K562 (cell line): Measurements from ENCODE around the gene PUSL1. TPM values are rescaled to one million over a fixed set of nuclear protein-coding genes. Genes with fewer than 3 reads are reported as not detected.

Experiments used
- ATAC-seq: fragments of 200-7000 bp; cut with Tn5 transposase; 3 replicates; pipeline ENCODE4 v1.9.1; 2020; ENCODE audit warnings: moderate library complexity
- Bru-seq: library from RNA; stranded (reverse); fragments of 400-500 nt; gene quantifications from one replicate; lab custom pipeline; 2021; lab: Mats Ljungman, UMichigan
- BruChase-seq, 2 experiments: library from RNA; stranded (reverse); fragments of 400-500 nt; gene quantifications; one replicate each; lab custom pipeline; 2021; lab: Mats Ljungman, UMichigan
- BruUV-seq: library from RNA; stranded (reverse); fragments of 400-500 nt; replicated peaks from 2 replicates; lab custom pipeline; 2021; lab: Mats Ljungman, UMichigan
- CTCF ChIA-PET: fragments of 300-600 bp; formaldehyde crosslinking; extraction: SDS; loops from one replicate; lab custom pipeline; 2021; ENCODE audit warnings: low intra/inter-chr PET ratio; lab: Yijun Ruan, JAX
- POLR2A ChIA-PET: fragments of 300-600, 350-650 bp; sonication (Branson Sonifier 250); formaldehyde crosslinking; extraction: SDS; loops from one replicate; lab custom pipeline; 2021; ENCODE audit warnings: antibody characterized with exemption, inconsistent platforms; lab: Yijun Ruan, JAX
- DNase-seq, 4 experiments: peaks; one replicate each; pipeline versions ENCODE4 v3.0.0 to v3.0.0-alpha.2; 2011 to 2018; ENCODE audit warnings: low spot score in 3 of 4, mixed read lengths in 3 of 4; ENCODE audit errors: extremely low read depth in 1 of 4
- FAIRE-seq: peaks from 2 replicates; lab custom pipeline; 2011; peaks lifted over from hg19 to GRCh38; lab: Jason Lieb, UNC
- H2AFZ ChIP-seq: 2 replicates; pipeline ENCODE4 v1.6.0; 2011; ENCODE audit warnings: low read depth, low read length, control low read depth, inconsistent platforms
- H3K27ac ChIP-seq: fragments of 200-600 bp; 3 replicates; pipeline ENCODE4 v1.8.0; 2011; ENCODE audit warnings: low read depth, mild to moderate bottlenecking, control low read depth, inconsistent platforms, low read length, moderate library complexity, mixed read lengths; ENCODE audit errors: extremely low read depth
- H3K27me3 ChIP-seq, 2 experiments: fragments of 300-600 bp in 1 of 2; 2 replicates in 1 of 2; 3 replicates in 1 of 2; pipeline versions ENCODE4 v1.6.0 to v1.8.0; 2011; ENCODE audit warnings: inconsistent platforms in 2 of 2, low read length in 2 of 2, mild to moderate bottlenecking in 1 of 2, mixed read lengths in 1 of 2, moderate library complexity in 1 of 2; ENCODE audit not compliant: control insufficient read depth in 2 of 2, insufficient read depth in 2 of 2
- H3K36me3 ChIP-seq: fragments of 300-600 bp; 3 replicates; pipeline ENCODE4 v1.8.0; 2011; ENCODE audit warnings: mild to moderate bottlenecking, low read length, inconsistent platforms; ENCODE audit not compliant: control insufficient read depth, insufficient read depth
- H3K4me1 ChIP-seq, 2 experiments: fragments of 200-600 bp in 1 of 2; replicated peaks in 1 of 2; 2 replicates in 1 of 2; 3 replicates in 1 of 2; pipeline versions ENCODE4 v1.5.1 to v1.8.0; 2011; ENCODE audit warnings: inconsistent platforms in 2 of 2, low read length in 2 of 2, mild to moderate bottlenecking in 1 of 2, mixed read lengths in 1 of 2, moderate library complexity in 1 of 2; ENCODE audit not compliant: control insufficient read depth in 2 of 2, insufficient read depth in 2 of 2
- H3K4me2 ChIP-seq: 2 replicates; pipeline ENCODE4 v1.6.1; 2011; ENCODE audit warnings: low read length, control low read depth, inconsistent platforms, mixed read lengths; ENCODE audit not compliant: insufficient read depth
- H3K4me3 ChIP-seq: fragments of 200-600 bp; sonication (generic), shearing (Covaris generic); 2 replicates; pipeline ENCODE4 v1.5.1; 2016; ENCODE audit warnings: control low read depth, inconsistent platforms
- H3K79me2 ChIP-seq: fragments of 200-600 bp; 3 replicates; pipeline ENCODE4 v1.8.0; 2011; ENCODE audit warnings: low read length, inconsistent platforms; ENCODE audit not compliant: control insufficient read depth, insufficient read depth
- H3K9ac ChIP-seq, 2 experiments: 2 replicates each; pipeline versions ENCODE4 v1.6.0 to v1.6.1; 2011; ENCODE audit warnings: low read depth in 2 of 2, low read length in 2 of 2, control low read depth in 1 of 2, inconsistent platforms in 1 of 2, mild to moderate bottlenecking in 1 of 2, mixed read lengths in 1 of 2; ENCODE audit not compliant: insufficient read depth in 1 of 2
- H3K9me1 ChIP-seq: one replicate; pipeline ENCODE4 v1.6.0; 2011; ENCODE audit warnings: inconsistent platforms, mild to moderate bottlenecking, low read length, moderate library complexity; ENCODE audit not compliant: control insufficient read depth, insufficient read depth
- H3K9me3 ChIP-seq: replicated peaks from 2 replicates; pipeline ENCODE4 v1.5.1; 2011; ENCODE audit warnings: low read depth, low read length, inconsistent platforms; ENCODE audit not compliant: control insufficient read depth, insufficient read depth
- H4K20me1 ChIP-seq: replicated peaks from 2 replicates; pipeline ENCODE4 v1.6.1; 2011; ENCODE audit warnings: low read length, inconsistent platforms, mixed read lengths; ENCODE audit not compliant: control insufficient read depth, insufficient read depth
- KDM2B ChIP-seq: fragments of 250-450 bp; sonication (Bioruptor Pico); IDR thresholded peaks from 2 replicates; pipeline ENCODE4 v1.8.0; 2021; ENCODE audit warnings: mild to moderate bottlenecking, moderate library complexity
- NELFE ChIP-seq: IDR thresholded peaks from 2 replicates; pipeline ENCODE4 v1.6.1; 2011; ENCODE audit warnings: mild to moderate bottlenecking; ENCODE audit not compliant: insufficient read depth, insufficient read length
- NFIX ChIP-seq: fragments of 250-450 bp; sonication (Bioruptor Pico); IDR thresholded peaks from 2 replicates; pipeline ENCODE4 v1.4.0; 2020; ENCODE audit warnings: low read depth, mild to moderate bottlenecking, moderate library complexity
- POLR2AphosphoS2 ChIP-seq: IDR thresholded peaks from 2 replicates; pipeline ENCODE4 v1.6.1; 2012; ENCODE audit warnings: low read length, improper control_type of control experiment
- SLC30A9 ChIP-seq: fragments of 250-450 bp; sonication (Bioruptor Pico); IDR thresholded peaks from 2 replicates; pipeline ENCODE4 v1.8.0; 2022; ENCODE audit warnings: mild to moderate bottlenecking, moderate library complexity
- SP1 ChIP-seq: sonication (generic); formaldehyde crosslinking; IDR thresholded peaks from 2 replicates; pipeline ENCODE4 v1.8.1; 2022; ENCODE audit warnings: mild to moderate bottlenecking, missing genetic modification reagents
- YY1 ChIP-seq, 3 experiments: IDR thresholded peaks; 2 replicates each; pipeline ENCODE4 v1.6.1; 2011; ENCODE audit warnings: low read length in 2 of 3, mild to moderate bottlenecking in 2 of 3, moderate library complexity in 2 of 3, borderline replicate concordance in 1 of 3, control low read depth in 1 of 3, low read depth in 1 of 3; ENCODE audit not compliant: insufficient read depth in 3 of 3, insufficient replicate concordance in 2 of 3, control insufficient read depth in 1 of 3, insufficient read length in 1 of 3; ENCODE audit errors: extremely low read depth in 1 of 3
- ZNF766 ChIP-seq: fragments of 200-800 bp; sonication (Bioruptor generic); conservative IDR thresholded peaks from 2 replicates; pipeline ENCODE4 v1.6.1; 2016; ENCODE audit warnings: missing genetic modification characterization, missing compliant biosample characterization
- WGBS: fragments of 100-300 bp; shearing (Covaris generic); methylation state at CpG from one replicate; pipeline ENCODE4 v1.1.6; 2016; ENCODE audit warnings: low coverage, mixed read lengths; ENCODE audit not compliant: insufficient coverage; ENCODE audit errors: missing lambda C conversion rate; 5-methylcytosine and 5-hydroxymethylcytosine counted together
- in situ Hi-C: fragments of 300-500 bp; cut with MboI; formaldehyde crosslinking; loops from 4 replicates; pipeline ENCODE4 v1.15.0; 2018; ENCODE audit warnings: inconsistent platforms, mixed read lengths
- intact Hi-C: fragments of 100-400 bp; cut with micrococcal nuclease; formaldehyde crosslinking; loops from 2 replicates; pipeline ENCODE4 v1.14.2; 2022
- long read RNA-seq, 3 experiments: library from polyadenylated mRNA in 2 of 3; library from RNA in 1 of 3; unstranded in 2 of 3; stranded (forward) in 1 of 3; transcript quantifications; one replicate each; pipeline ENCODE4 v2.0.0, GENCODE V29; 2019 to 2022
- polyA minus RNA-seq, 3 experiments: library from RNA; depleted of rRNA, polyadenylated mRNA; stranded (reverse); fragments of >200 nt; gene quantifications; 2 replicates each; pipeline ENCODE4 v1.2.3, GENCODE V29; 2011
- polyA plus RNA-seq, 8 experiments: library from polyadenylated mRNA; depleted of rRNA in 4 of 8; stranded (reverse) in 5 of 8; unstranded in 3 of 8; fragments of >200 nt; fragmentation: Nextera tagmentation in 2 of 8; fragmentation: Illumina TruSeq in 1 of 8; extraction: Ambion mirVana in 2 of 8; extraction: Trizol in 1 of 8; gene quantifications; 2 replicates each; pipeline versions ENCODE4 v1.2.1 to v1.2.3, GENCODE V29; 2011 to 2014; ENCODE audit warnings: inconsistent platforms in 1 of 8, missing spikeins in 1 of 8
- total RNA-seq, 7 experiments: library from RNA; depleted of rRNA in 6 of 7; stranded (reverse); fragments of >200 nt in 6 of 7; fragmentation: Illumina TruSeq in 2 of 7; extraction: Trizol in 2 of 7; gene quantifications; 2 replicates each; pipeline versions ENCODE4 v1.2.1 to v1.2.3, GENCODE V29; 2011 to 2021; ENCODE audit warnings: low replicate concordance in 1 of 7
- TF ChIP-seq, protein P1 (sequence below), 2 experiments: fragments of 450-650 bp; conservative IDR thresholded peaks; 2 replicates each; pipeline ENCODE4 v1.6.1; 2017; ENCODE audit warnings: mild to moderate bottlenecking in 2 of 2, moderate library complexity in 2 of 2
- TF ChIP-seq, protein P2 (sequence below): fragments of 450-650 bp; formaldehyde crosslinking; IDR thresholded peaks from 2 replicates; pipeline ENCODE4 v1.4.0; 2020; ENCODE audit warnings: mild to moderate bottlenecking, moderate library complexity

Gene PUSL1, protein sequence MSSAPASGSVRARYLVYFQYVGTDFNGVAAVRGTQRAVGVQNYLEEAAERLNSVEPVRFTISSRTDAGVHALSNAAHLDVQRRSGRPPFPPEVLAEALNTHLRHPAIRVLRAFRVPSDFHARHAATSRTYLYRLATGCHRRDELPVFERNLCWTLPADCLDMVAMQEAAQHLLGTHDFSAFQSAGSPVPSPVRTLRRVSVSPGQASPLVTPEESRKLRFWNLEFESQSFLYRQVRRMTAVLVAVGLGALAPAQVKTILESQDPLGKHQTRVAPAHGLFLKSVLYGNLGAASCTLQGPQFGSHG
- 13.3 and 63.1 TPM in 2 replicates for total RNA-seq (2011; cell fraction: chromatin; rRNA removed; ENCODE audit: low replicate concordance)
- 74.5 and 90.1 TPM in 2 replicates for total RNA-seq (2011; cell fraction: nucleolus; rRNA removed)
- total RNA-seq (2011; cell fraction: nucleoplasm; rRNA removed): 23.2 and 31.2 TPM in 2 replicates
- total RNA-seq (2014; rRNA removed) (86.9 and 103 TPM in 2 replicates), total RNA-seq (2014; rRNA removed; fragmentation: Illumina TruSeq; extraction: Trizol) (5.6 and 7.0 TPM in 2 replicates), total RNA-seq (2015; rRNA removed; fragmentation: Illumina TruSeq; extraction: Trizol) (29.7 and 31.4 TPM in 2 replicates), total RNA-seq (2021) (80.1 and 83.0 TPM in 2 replicates), polyA plus RNA-seq (2011; rRNA removed) (13.6 and 22.4 TPM in 2 replicates), polyA plus RNA-seq (2014; fragmentation: Illumina TruSeq; extraction: Trizol) (10.5 and 25.1 TPM in 2 replicates), polyA plus RNA-seq (2014; fragmentation: Nextera tagmentation; extraction: Ambion mirVana) (1 to 10 TPM in 1 of 2 experiments, under 1 TPM in 1; 0.62 to 1.7 TPM), polyA plus RNA-seq (2014; rRNA removed) (68.5 and 76.0 TPM in 2 replicates), polyA minus RNA-seq (2011; rRNA and poly(A)+ RNA removed) (3.5 and 5.7 TPM in 2 replicates), Bru-seq, nascent RNA (percentile 70 among the genes with signal in this experiment), BruChase-seq, experiment 1, labeled RNA remaining after a 2-hour chase (percentile 57 among the genes with signal in this experiment), BruChase-seq, experiment 2, labeled RNA remaining after a 6-hour chase (percentile 65 among the genes with signal in this experiment)
- polyA plus RNA-seq (2011; cell fraction: cytosol; rRNA removed): 29.8 and 137 TPM in 2 replicates
- polyA plus RNA-seq (2011; cell fraction: nucleus; rRNA removed): 41.7 and 71.9 TPM in 2 replicates
- 35.1 and 53.3 TPM in 2 replicates for polyA plus RNA-seq (2012)
- 22.0 and 25.8 TPM in 2 replicates for polyA minus RNA-seq (2011; cell fraction: cytosol; rRNA and poly(A)+ RNA removed)
- 33.5 and 38.2 TPM in 2 replicates for polyA minus RNA-seq (2011; cell fraction: nucleus; rRNA and poly(A)+ RNA removed)
- long read RNA-seq, experiment 1, transcript PUSL1-201 (8 exons, 1,287 nt): major isoform, 80 of 275 reads
- long read RNA-seq, experiment 1, partial matches to known transcripts: 101 of 275 reads
- long read RNA-seq, experiment 1, other reads (novel, unspliced or antisense): 94 of 275 reads
- long read RNA-seq, experiment 2, transcript PUSL1-201 (8 exons, 1,287 nt): major isoform, 25 of 89 reads
- long read RNA-seq, experiment 2, partial matches to known transcripts: 23 of 89 reads
- long read RNA-seq, experiment 2, other reads (novel, unspliced or antisense): 41 of 89 reads
- long read RNA-seq, experiment 3, transcript PUSL1-201 (8 exons, 1,287 nt): major isoform, 61 of 130 reads
- long read RNA-seq, experiment 3, partial matches to known transcripts: 33 of 130 reads
- long read RNA-seq, experiment 3, other reads (novel, unspliced or antisense): 36 of 130 reads

DNA sequence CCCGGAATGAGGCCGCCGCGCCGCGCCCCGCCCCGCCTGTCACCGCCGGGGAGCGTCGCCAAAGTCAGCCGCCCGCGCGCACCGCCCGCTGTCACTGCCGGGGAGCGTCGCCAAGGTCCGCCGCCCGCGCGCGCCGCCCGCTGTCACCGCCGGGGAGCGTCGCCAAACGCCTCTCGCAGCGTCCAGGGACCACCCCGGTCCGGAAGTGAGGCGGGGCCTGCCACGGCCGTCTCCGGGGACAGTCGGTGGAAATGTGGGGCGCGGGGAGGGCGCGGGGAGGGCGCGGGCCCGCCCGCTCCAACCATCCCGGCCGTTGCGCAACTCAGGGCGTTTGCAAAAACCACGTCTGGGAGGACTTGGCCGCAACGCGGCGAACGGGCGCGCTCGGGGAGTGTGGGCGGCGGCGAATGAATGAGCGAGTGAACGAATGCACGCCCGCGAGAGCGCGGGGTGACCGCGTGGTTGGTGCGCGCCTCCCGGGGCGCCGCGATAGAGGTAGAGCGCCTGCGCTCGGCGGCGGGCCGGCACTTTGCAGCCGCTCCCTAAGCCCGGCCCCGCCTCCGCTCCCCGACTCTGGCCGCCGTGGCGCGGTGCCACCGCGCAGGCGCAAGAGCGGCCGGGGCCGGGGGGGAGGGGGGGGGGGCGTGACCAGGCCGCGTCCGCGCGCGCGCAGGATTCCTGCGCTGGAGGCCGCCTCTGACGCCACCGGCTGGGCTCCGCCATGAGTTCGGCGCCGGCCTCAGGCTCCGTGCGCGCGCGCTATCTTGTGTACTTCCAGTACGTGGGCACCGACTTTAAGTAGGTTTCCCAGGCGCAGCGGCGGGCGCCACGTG is at the start of gene PUSL1, which contains the start of gene ACAP3:
TSS of gene PUSL1 (plus strand) at position 675 of the 833 bp plus-strand sequence. CDS start at position 722, 47 bp downstream.
TSS of gene ACAP3 (minus strand) at position 8 of the 833 bp plus-strand sequence. CDS start 115 bp downstream, outside the sequence.
- peak within 1 kb of the TSS; percentile 94 for H3K4me3 ChIP-seq
- H2AFZ ChIP-seq: peak within 1 kb of the TSS; percentile 93
- DNase-seq: peak; percentile 95 to 99 (median 97)
- no peaks in the 10 kb centered on the region for H3K27me3 ChIP-seq
- ChIA-PET CTCF (no interaction called here), POLR2A (no interaction called here)
- H3K27ac ChIP-seq: peak within 1 kb of the TSS; percentile 96
- intact Hi-C loops (loop anchor here (2.0 to 10.0 kb wide), 3 partner anchors 17 to 917 kb away; partner anchors contain the start of genes AURKAIP1, CPTP, INTS11 and SKI), in situ Hi-C loops (no loop called here)
- ATAC-seq: peak; percentile 52
- no TSS peak for BruUV-seq
- no peaks in the 10 kb centered on the region for H3K9me3 ChIP-seq
- WGBS: under 1% methylated on average over 94 of the region's 131 CpGs
- peaks cover 41 to 97% of the 10 kb centered on the region in 2 experiments for H3K4me1 ChIP-seq
- peaks cover 54% of the 10 kb centered on the region for H3K79me2 ChIP-seq
- peak; percentile 71 for FAIRE-seq
- peaks cover 41% of the 10 kb centered on the region for H3K36me3 ChIP-seq
- H3K4me2 ChIP-seq: peak within 1 kb of the TSS; percentile 88
- H3K9ac ChIP-seq: peak within 1 kb of the TSS; percentile 91 to 99
- H4K20me1 ChIP-seq: peaks cover 23% of the 10 kb centered on the region
- peaks cover 5% of the 10 kb centered on the region for H3K9me1 ChIP-seq
- no peak for TF ChIP-seq NELFE
- TF ChIP-seq YY1 (IDR thresholded peaks at IDR 0.05; ENCODE audit: borderline replicate concordance in 1 of 3, control insufficient read depth in 1 of 3, extremely low read depth in 1 of 3, insufficient read depth in 3 of 3, insufficient read length in 1 of 3, insufficient replicate concordance in 2 of 3, low read depth in 1 of 3, low read length in 2 of 3): peak; percentile 40 to 87 (median 81)
- no peak for TF ChIP-seq POLR2AphosphoS2
- TF ChIP-seq, protein P1, sequence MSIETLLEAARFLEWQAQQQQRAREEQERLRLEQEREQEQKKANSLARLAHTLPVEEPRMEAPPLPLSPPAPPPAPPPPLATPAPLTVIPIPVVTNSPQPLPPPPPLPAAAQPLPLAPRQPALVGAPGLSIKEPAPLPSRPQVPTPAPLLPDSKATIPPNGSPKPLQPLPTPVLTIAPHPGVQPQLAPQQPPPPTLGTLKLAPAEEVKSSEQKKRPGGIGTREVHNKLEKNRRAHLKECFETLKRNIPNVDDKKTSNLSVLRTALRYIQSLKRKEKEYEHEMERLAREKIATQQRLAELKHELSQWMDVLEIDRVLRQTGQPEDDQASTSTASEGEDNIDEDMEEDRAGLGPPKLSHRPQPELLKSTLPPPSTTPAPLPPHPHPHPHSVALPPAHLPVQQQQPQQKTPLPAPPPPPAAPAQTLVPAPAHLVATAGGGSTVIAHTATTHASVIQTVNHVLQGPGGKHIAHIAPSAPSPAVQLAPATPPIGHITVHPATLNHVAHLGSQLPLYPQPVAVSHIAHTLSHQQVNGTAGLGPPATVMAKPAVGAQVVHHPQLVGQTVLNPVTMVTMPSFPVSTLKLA (conservative IDR thresholded peaks at IDR 0.05): peak; percentile 95 to 98
- peak; percentile 40; the same call in 1 of the 2 replicates for TF ChIP-seq SLC30A9 (CRISPR knock-in tag)
- no peak for TF ChIP-seq NFIX (CRISPR knock-in tag)
- peak; percentile 89 for TF ChIP-seq SP1
- peak; percentile 87; the same call in 1 of the 2 replicates for TF ChIP-seq KDM2B (CRISPR knock-in tag)
- TF ChIP-seq ZNF766 (CRISPR knock-in tag): peak; percentile 56; the same call in 1 of the 2 replicates
- TF ChIP-seq, protein P2, sequence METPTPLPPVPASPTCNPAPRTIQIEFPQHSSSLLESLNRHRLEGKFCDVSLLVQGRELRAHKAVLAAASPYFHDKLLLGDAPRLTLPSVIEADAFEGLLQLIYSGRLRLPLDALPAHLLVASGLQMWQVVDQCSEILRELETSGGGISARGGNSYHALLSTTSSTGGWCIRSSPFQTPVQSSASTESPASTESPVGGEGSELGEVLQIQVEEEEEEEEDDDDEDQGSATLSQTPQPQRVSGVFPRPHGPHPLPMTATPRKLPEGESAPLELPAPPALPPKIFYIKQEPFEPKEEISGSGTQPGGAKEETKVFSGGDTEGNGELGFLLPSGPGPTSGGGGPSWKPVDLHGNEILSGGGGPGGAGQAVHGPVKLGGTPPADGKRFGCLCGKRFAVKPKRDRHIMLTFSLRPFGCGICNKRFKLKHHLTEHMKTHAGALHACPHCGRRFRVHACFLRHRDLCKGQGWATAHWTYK (CRISPR knock-in tag): no peak
